Lower leg skin (tissue), 3 donors: ENCODE data around the gene SYDE2.

ENCODE experiments used
- CTCF ChIP-seq, 3 donors: fragments of 450-650 bp; IDR thresholded peaks; one replicate each; pipeline ENCODE4 v1.5.1; 2016; ENCODE audit warnings: antibody characterized with exemption in 3 of 3, mild to moderate bottlenecking in 3 of 3, moderate library complexity in 2 of 3
- POLR2A ChIP-seq, 2 donors: fragments of 450-650 bp; IDR thresholded peaks; one replicate each; pipeline ENCODE4 v1.6.1; 2016 to 2017; ENCODE audit warnings: antibody characterized with exemption in 2 of 2, mild to moderate bottlenecking in 1 of 2, moderate library complexity in 1 of 2

- no peak for TF ChIP-seq CTCF (IDR thresholded peaks at IDR 0.05)
- no peak for TF ChIP-seq POLR2A (IDR thresholded peaks at IDR 0.05)
Observed at GRCh38 chr1:85116856-85117255, 84.0 kb downstream of the SYDE2 start.
